HUES6 (cell line): Measurements from ENCODE around the gene OBP2A.
"Not testable (repeated sequence)": the region's sequence is repeated elsewhere in the genome, so short reads cannot be mapped to it uniquely, and the experiment has no call there.

Experiments
- H3K27ac ChIP-seq: 2 replicates; pipeline ENCODE4 v1.7.0; 2013; ENCODE audit warnings: low read depth, mild to moderate bottlenecking, low read length, inconsistent platforms
- H3K27me3 ChIP-seq: 2 replicates; pipeline ENCODE4 v1.6.1; 2013; ENCODE audit warnings: low read length; ENCODE audit not compliant: control insufficient read depth, insufficient read depth
- H3K36me3 ChIP-seq: 2 replicates; pipeline ENCODE4 v1.6.1; 2013; ENCODE audit warnings: low read length; ENCODE audit not compliant: control insufficient read depth, insufficient read depth
- H3K4me1 ChIP-seq: 2 replicates; pipeline ENCODE4 v1.6.1; 2013; ENCODE audit warnings: low read length; ENCODE audit not compliant: control insufficient read depth, insufficient read depth
- H3K4me3 ChIP-seq: 2 replicates; pipeline ENCODE4 v1.5.1; 2013; ENCODE audit warnings: low read depth, low read length
- H3K9ac ChIP-seq: one replicate; pipeline ENCODE4 v1.6.1; 2013; ENCODE audit warnings: mild to moderate bottlenecking, low read length
- H3K9me3 ChIP-seq: 2 replicates; pipeline ENCODE4 v1.6.1; 2013; ENCODE audit warnings: low read depth, low read length; ENCODE audit not compliant: control insufficient read depth, insufficient read depth

OBP2A gene

GRCh38 chr9:135522931-135523330 is 23.0 kb upstream of the OBP2A start:
- Histone ChIP-seq H3K9me3 (peaks cover 2% of the 10 kb centered on the region; the same call in 1 of the 2 replicates), H3K27ac (no peak overlapping the region), H3K36me3 (no peaks in the 10 kb centered on the region), H3K9ac (no peak overlapping the region), H3K4me1 (peaks cover 26% of the 10 kb centered on the region), H3K4me3 (no peak overlapping the region), H3K27me3 (no peaks in the 10 kb centered on the region; the same call in 1 of the 2 replicates)

DNA sequence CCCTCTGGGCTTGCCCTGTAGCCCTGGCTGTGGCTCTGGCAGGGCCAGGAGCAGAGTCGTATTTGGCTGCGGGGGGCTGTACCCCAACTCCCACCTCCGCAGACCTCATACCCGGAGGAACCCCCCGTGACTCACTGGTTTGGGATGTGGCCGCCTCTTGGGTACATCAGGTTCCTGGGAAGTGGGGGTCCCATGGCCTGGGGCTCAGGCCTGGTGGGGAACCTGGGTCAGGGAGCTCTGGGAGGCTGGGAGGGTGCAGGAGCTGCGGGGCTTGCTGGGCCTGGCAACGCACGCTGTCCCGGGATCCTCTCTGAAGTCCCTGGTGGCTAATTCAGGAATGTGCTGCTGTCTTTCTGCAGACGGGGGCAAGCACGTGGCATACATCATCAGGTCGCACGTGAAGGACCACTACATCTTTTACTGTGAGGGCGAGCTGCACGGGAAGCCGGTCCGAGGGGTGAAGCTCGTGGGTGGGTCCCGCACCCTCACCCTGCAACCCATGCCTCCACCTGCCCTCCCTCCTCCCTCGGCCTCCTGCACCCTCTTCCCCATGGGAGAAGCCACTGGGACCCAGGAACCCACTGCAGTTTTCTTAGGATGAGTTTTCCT is 22.3 kb upstream of the OBP2A start:
- H3K36me3 ChIP-seq: no peaks in the 10 kb centered on the region
- peaks cover 26% of the 10 kb centered on the region for H3K4me1 ChIP-seq
- no peak overlapping the region for H3K9ac ChIP-seq
- H3K9me3 ChIP-seq: peaks cover 2% of the 10 kb centered on the region; the same call in 1 of the 2 replicates
- no peaks in the 10 kb centered on the region; the same call in 1 of the 2 replicates for H3K27me3 ChIP-seq
- no peak overlapping the region; the same call in 1 of the 2 replicates for H3K27ac ChIP-seq
- no peak overlapping the region for H3K4me3 ChIP-seq

DNA sequence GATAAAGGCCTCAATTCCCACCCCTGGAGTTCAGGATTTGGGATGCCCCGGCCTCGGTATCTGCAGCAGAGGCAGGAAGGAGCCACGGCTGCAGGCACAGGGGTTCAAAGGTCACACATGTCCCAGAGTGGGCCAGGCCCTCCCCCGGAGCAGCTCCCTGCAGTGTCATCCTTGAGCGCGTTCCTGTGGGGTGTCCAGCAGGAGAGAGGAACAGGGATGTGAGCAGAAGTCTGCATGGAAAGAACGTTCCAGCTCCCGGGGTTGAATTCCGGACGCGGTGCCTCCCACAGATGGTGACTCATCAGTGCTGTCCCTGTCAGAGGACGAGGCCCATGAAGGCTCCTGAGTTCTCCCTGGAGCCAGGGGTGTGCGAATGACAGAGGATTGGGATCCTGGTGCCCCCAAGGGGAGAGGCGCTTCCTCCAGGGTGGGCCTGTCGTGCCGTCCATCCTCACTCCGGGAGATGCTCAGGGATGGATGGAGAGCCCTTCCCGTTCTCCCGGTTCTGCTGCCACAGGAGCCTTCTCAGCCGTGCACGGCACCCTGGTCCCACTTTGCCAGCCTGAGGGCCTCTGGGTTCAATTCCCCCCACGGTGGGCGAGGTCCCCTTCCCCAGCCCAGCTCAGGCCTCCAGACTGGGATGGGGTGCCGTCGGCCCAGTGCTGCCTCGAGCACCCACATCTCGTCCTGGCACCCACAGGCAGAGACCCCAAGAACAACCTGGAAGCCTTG is 21.6 kb upstream of the OBP2A start:
- Histone ChIP-seq H3K9ac (no peak overlapping the region), H3K4me1 (peaks cover 26% of the 10 kb centered on the region)

DNA sequence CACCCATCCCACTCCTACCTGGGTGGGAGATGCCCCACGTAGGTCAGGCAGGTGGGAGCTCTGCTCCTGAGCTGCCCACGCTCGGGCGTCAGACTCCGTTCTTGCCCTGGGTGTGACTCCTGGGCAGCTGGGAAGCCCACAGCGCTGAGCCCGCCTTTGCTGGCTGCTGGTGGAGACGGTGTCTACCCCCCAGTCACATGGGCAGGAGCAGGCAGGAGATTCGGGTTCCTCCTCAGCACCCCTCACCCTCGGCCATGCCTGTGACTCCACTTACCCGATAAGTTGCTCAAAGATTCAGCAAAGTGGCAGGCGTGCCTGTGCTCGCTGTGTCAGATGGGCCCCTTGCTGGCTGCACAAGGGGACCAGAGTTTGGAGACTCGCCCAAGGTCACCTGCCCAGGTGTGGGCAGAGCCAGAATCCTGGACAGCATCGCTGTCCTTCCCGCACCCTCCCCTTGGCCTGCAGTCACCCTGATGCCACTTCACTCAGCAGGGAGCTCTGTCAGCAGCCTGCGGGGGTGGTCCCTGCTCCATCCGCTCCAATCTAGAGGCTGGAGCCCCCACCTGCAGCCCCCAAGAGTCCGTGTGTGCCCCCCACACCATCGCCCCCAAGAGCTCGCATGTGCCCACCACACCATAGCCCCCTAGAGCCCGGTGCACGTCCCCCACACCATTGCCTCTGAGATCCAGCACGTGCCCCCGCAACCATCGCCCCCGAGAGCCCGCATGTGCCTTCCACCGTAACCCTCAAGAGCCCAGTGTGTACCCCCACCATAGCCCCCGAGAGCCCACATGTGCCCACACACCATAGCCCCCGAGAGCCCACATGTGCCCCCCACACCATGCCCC is 20.5 kb upstream of the OBP2A start:
- Histone ChIP-seq H3K9ac (no peak overlapping the region), H3K4me1 (peaks cover 26% of the 10 kb centered on the region), H3K4me3 (no peak overlapping the region), H3K27me3 (no peaks in the 10 kb centered on the region; the same call in 1 of the 2 replicates), H3K36me3 (no peaks in the 10 kb centered on the region), H3K9me3 (no peaks in the 10 kb centered on the region), H3K27ac (no peak overlapping the region)

More for the DNA sequence above, 21.6 kb upstream of the OBP2A start:
- H3K9me3 ChIP-seq: peaks cover 2% of the 10 kb centered on the region; the same call in 1 of the 2 replicates
- no peak overlapping the region for H3K27ac ChIP-seq
- H3K27me3 ChIP-seq: no peaks in the 10 kb centered on the region; the same call in 1 of the 2 replicates
- no peak overlapping the region for H3K4me3 ChIP-seq
- H3K36me3 ChIP-seq: no peaks in the 10 kb centered on the region

DNA sequence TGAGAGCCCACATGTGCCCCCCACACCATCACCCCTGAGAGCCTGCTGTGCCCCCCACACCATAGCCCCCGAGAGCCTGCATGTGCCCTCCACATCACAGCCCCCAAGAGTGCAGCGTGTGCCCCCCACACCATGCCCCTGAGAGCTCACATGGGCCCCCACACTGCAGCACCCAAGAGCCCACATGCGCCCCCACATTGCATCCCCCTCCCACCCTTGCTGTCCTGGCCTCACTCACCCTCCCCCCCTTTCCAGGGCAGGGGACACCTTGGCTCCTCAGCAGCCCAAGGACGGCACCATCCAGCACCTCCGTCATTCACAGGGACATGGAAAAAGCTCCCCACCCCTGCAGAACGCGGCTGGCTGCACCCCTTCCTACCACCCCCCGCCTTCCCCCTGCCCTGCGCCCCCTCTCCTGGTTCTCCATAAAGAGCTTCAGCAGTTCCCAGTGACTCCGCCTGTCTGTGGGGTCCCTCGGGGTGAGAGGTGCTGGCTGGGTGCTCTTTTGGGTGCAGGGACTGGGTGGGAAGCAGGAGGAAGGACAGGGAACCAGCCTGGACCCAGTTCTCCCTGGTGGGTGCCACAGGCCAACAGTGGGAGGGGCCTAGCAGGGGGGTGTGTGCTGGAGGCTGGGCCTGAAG is 19.7 kb upstream of the OBP2A start:
- Histone ChIP-seq H3K27ac (no peak overlapping the region), H3K9me3 (no peaks in the 10 kb centered on the region), H3K27me3 (no peaks in the 10 kb centered on the region; the same call in 1 of the 2 replicates), H3K9ac (no peak overlapping the region), H3K4me1 (peaks cover 26% of the 10 kb centered on the region), H3K36me3 (no peaks in the 10 kb centered on the region), H3K4me3 (no peak overlapping the region)

DNA sequence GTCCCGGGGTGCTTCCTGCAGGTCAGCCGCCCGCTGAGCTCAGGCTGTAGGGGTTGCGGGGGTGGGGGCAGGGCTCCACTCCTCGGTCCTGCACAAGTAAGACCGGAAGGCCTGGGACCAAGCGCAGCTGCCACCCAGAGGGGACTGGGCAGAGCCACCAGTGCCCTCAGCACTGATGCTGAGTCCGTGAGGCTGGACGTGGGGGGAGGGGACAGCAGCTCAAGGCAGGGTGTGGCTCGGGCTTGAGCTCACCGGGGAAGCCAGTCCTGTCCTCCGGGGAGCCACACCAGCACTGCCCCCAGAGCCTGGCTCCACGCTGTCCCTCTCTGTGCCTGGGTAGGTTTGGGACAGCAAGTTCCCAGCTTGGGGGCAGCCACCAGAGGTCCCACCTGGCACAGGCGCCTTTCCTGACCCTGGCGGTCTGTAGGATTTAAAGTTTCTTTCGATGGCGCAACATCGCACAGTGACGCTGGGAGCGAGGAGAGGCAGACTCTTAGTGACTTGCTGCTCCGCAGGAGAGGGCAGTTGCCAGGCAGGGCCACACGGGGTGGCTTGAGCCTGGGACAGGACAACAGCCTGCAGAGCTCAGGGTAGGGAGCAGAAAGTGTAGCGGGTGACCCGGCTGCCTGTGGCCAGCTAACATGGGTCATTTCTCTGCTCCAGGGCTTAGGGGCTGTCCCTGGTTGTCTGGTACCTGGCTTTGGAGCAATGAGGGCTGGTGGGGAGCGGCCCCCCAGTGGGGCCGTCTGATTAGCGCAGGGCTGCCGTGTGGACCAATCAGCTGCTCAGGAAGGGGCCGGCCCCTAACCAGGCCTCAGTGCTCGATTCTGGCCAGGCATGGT is 19.0 kb upstream of the OBP2A start:
- Histone ChIP-seq H3K9ac (no peak overlapping the region), H3K27me3 (no peaks in the 10 kb centered on the region; the same call in 1 of the 2 replicates), H3K9me3 (no peaks in the 10 kb centered on the region), H3K27ac (no peak overlapping the region), H3K36me3 (no peaks in the 10 kb centered on the region), H3K4me1 (peaks cover 26% of the 10 kb centered on the region), H3K4me3 (peak overlapping the region; percentile 18; the same call in 1 of the 2 replicates)

GRCh38 chr9:135528842-135529435 is 17.0 kb upstream of the OBP2A start:
- H3K27ac ChIP-seq, H3K4me3 ChIP-seq, H3K27me3 ChIP-seq, H3K9me3 ChIP-seq, H3K36me3 ChIP-seq, H3K9ac ChIP-seq: not testable (repeated sequence)
- peaks cover 12% of the 10 kb centered on the region for H3K4me1 ChIP-seq

- no peak overlapping the region for H3K9ac ChIP-seq
- H3K4me3 ChIP-seq: no peak overlapping the region
- H3K4me1 ChIP-seq: peaks cover 17% of the 10 kb centered on the region
- H3K27me3 ChIP-seq: no peaks in the 10 kb centered on the region; the same call in 1 of the 2 replicates
- H3K9me3 ChIP-seq: no peaks in the 10 kb centered on the region
- no peaks in the 10 kb centered on the region for H3K36me3 ChIP-seq
- H3K27ac ChIP-seq: no peak overlapping the region
Observed at GRCh38 chr9:135530146-135530545, 15.8 kb upstream of the OBP2A start.

GRCh38 chr9:135531096-135531495 is 14.8 kb upstream of the OBP2A start:
- Histone ChIP-seq H3K27me3 (no peaks in the 10 kb centered on the region; the same call in 1 of the 2 replicates), H3K4me3 (no peak overlapping the region), H3K9me3 (no peaks in the 10 kb centered on the region), H3K27ac (no peak overlapping the region), H3K4me1 (peaks cover 17% of the 10 kb centered on the region), H3K36me3 (no peaks in the 10 kb centered on the region), H3K9ac (no peak overlapping the region)
